Hypothalamus (tissue), 51 donors: Measurements from ENCODE around the gene OR56A1.
A peak's percentile ranks its signal among the peaks of the same experiment; 100 is the strongest.
"Not testable (repeated sequence)": the region's sequence is repeated elsewhere in the genome, so short reads cannot be mapped to it uniquely, and the experiment has no call there.

Experiments used
- DNase-seq, 51 donors: peaks; one replicate each; lab custom pipeline; 2025; lab: John Stamatoyannopoulos, UW

Gene OR56A1, protein sequence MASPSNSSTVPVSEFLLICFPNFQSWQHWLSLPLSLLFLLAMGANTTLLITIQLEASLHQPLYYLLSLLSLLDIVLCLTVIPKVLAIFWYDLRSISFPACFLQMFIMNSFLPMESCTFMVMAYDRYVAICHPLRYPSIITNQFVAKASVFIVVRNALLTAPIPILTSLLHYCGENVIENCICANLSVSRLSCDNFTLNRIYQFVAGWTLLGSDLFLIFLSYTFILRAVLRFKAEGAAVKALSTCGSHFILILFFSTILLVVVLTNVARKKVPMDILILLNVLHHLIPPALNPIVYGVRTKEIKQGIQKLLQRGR

DNA sequence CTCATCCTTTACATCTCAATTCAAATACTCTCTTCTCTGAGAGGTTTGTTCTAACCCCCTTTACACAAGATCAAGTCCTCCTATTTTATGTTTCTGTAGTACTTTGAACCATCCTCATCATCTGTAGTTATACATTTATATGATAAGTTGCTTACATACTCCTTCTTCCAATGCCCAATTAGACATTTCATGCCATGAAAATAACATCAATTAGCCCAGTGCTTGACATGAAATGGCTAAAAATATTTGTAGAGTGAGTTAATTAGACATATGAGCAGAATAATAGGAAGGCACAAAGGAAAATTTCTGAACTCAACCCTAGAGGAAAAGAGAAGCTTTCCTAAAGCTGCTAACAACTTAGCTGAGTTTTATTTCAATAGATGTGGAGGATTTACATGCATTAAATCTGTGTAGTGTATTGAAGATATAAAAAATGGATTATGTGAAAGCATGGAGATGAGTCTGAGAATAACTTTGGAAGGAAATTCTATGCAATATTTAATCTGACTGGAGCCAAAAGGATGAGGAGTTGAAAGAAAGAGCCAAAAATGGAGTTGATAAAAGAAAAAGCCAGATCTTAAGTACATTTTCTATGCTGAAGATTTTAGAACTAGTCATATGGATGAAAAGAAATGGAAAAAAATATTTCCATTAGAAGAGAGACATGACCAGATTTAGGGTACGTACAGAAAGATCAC is at the start of gene OR56A1:
Gene OR56A1 (minus strand): TSS at position 51 of the 698 bp plus-strand sequence. CDS start 3,066 bp downstream, outside the sequence.
- no peak for DNase-seq

- DNase-seq = no peak
Measured at GRCh38 chr11:6079463-6079862, 48.9 kb upstream of the OR56A1 start.

- DNase-seq = no peak
Measured at GRCh38 chr11:6077723-6078122, 47.2 kb upstream of the OR56A1 start.

DNA sequence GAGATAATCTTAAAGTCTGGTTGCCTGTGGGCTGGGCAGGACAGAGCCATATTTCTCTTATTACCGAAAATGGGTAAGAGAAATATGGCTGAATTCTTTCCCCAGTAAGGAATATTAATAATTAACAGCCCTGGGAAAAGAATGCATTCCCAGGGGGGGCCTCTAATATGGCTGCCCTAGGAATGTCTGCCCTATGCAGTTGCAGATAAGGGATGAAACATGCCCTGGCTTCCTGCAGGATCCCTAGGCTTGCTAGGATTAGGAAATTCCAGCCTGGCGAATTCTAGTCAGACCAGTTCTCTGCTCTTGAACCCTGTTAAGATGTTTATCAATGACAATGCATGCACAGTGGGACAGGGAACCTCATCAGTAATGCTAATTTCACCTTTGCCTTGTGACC is 45.9 kb upstream of the OR56A1 start:
- not testable (repeated sequence) for DNase-seq

- peak in 1 of 51 donors; percentile 11 for DNase-seq
Measured at GRCh38 chr11:6067502-6067901, 36.9 kb upstream of the OR56A1 start.

DNA sequence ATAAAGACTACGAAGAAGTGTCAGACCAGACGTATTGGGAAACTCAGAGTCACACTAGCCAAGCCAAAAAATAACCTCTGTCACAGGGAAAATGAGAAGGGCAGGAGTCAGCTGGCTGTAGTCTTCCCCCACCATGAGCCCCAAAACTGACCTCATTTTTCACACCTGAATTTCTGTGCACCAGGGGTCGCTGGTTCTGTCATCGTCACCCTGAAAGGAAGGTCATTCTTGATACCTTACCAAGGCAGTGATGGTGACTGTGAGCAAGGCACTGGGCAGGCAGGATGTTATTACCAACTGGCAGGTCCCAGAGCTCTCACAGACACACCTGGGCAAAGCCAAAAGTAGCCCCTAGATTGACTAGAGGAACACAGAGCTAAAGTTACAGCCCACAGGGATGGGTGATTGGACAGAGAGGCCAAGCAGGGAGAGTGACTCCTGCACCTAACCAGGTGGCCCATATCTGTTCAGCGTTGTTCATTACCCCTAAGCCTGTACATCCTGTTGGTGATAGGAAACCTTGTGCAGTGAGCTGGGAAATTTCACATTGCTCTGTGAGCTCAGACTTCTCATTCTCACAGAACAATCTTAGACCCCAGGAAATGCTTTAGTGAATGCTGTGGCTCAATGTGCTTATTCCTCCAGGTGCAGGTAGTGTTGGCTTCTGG is 32.3 kb upstream of the OR56A1 start:
- DNase-seq = no peak

DNA sequence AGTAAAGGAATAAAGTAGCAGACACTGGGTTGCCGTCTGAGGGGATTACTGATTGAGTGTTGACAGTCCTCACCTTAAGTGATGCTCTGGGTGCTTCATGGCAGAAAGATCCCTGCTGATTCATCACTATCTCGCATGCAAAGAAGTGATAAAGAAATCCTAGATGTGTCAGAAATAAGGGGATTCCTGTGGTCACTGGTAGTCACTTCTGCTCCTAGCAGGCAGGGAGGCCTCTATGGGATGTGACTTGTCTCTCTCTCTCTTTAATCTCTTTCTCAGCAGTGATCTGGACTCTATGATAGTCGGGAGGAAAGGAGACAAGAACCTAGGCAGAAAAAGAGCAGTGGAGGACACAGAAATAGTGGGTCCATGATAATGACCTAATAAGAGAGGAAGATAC is 30.9 kb upstream of the OR56A1 start:
- no peak for DNase-seq

GRCh38 chr11:6057452-6057851 is 26.9 kb upstream of the OR56A1 start:
- DNase-seq = no peak

DNA sequence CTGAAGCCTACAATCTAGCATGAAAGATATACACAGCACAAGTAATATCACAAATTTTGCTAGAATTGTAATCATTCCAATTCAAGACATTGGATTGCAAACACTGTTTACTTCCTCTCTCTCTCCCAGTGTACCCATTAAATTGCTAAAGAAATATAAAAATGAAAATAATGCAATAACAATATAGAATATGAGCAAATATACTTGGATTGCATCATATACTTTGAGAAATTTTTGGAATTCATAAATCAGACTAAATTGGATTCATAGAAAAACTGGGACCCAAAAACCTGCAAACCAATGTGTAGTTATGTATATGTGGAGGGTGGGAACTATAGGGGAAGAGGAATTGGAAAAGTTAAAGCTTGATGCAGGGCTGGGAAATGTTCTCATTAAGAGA is 25.0 kb upstream of the OR56A1 start:
- DNase-seq = no peak

GRCh38 chr11:6052374-6052773 is 21.8 kb upstream of the OR56A1 start:
- no peak for DNase-seq

- DNase-seq = no peak
Measured at GRCh38 chr11:6040874-6041273, 10.3 kb upstream of the OR56A1 start.

DNA sequence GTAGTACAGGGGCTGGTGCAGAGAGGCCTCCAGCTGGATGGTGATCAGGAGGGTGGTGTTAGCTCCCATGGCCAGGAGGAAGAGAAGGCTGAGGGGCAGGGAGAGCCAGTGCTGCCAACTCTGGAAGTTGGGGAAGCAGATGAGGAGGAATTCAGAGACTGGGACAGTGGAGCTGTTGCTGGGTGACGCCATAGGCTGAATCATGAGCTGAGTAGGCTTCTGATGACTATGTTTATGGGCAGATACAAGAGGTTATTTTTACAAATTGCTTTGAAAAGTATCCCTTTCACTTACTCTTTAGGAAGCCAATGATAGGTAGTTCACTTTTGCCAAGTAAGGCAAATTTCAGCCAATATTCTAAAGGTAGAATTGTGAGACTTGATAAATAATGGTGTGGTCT is 3.1 kb downstream of the OR56A1 start:
- no peak for DNase-seq

DNA sequence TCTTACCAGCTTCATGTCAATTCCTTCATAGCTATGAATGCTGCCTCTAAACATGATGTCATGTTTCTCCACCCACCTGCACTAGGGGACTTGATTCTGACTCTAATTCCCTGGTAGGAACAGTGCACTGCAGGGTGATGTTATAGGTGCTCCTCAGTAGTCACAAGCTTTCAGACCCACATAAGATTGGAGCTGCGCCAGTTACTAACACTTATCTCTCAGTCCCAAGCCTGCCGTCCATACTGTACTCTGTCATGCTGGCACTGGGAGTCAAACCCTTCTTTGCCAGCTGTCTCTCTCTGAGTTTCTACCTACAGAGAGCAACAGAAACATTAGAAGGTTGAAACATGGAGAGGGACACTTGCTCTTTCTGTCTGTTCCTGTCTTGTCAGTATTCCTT is 5.5 kb downstream of the OR56A1 start:
- no peak for DNase-seq

- peak in 2 of 51 donors; percentile 0 to 26 for DNase-seq
Measured at GRCh38 chr11:6022956-6023355, 7.6 kb downstream of the OR56A1 start.

GRCh38 chr11:6013042-6013441 is 17.5 kb downstream of the OR56A1 start:
- no peak for DNase-seq

- DNase-seq = no peak
Measured at GRCh38 chr11:6012035-6012668, 18.4 kb downstream of the OR56A1 start.

- DNase-seq = no peak
Measured at GRCh38 chr11:6006846-6007245, 23.7 kb downstream of the OR56A1 start, which contains the start of gene OR56A4. Gene OR56A4 (minus strand): TSS chr11:6006946. CDS start chr11:6002992, 3,954 bp downstream.

DNA sequence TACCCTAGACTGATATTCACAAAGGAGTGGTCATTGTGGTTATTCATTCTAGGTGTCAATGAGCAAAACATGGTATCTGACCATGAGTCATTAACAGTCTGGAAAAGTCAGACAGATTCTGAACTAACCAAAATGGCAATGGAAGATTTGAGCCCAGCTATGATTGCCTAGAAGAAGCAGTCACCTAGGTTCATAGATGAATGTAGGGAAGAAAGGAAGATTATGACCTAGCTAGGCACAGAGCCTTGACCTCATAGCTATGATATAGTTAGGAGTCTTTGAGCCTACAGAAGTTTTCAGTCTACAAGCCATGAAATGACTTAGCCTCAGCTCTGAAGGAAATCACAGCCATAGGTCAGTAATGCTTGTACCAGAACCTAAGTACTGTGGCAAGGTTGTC is 24.2 kb downstream of the OR56A1 start:
- DNase-seq = no peak

DNA sequence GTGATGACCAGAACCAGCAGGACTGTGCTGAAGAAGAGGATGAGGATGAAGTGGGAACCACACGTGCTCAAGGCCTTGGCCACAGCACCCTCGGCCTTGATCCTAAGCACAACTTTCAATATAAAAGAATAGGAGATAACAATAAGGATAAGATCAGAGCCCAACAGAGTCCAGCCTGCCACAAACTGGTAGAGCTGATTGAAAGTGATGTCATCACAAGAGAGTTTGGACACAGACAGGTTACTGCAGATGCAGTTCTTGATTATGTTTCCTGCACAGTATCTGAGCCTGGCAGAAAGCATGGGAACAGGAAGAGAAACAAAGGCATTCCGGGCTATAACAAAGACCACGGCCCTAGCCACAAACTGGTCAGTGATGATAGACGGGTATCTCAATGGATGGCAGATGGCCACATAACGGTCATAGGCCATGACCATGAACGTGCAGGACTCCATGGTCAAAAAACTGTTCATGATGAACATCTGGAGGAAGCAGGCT is 28.3 kb downstream of the OR56A1 start:
- no peak for DNase-seq

DNA sequence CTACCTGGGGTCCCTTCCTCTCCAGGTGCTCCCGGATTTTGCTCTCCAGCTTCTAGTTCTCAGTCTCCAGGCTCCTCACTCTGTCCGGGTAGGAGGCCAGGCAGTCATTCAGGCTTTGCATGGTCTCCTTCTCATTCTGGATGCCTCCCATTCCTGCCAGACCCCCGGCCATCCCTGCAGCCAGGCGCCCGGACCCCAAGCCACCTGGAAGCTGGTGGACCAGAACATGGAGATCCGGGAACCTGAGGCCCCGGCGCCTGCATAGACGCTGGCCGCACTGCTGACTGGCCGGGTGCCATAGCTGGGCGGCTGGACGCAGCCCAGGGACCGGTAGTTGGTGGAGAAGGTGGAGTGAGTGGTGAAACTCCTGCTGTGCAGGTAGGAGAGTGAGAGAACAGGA is 35.8 kb downstream of the OR56A1 start:
- no peak for DNase-seq
